Fibroblast of skin of right biceps (primary cell): ENCODE measurements around the gene IRAK3.

Source experiments
- DNase-seq: peaks from one replicate; pipeline ENCODE4 v3.0.0-alpha.2; 2013

Gene IRAK3

DNA sequence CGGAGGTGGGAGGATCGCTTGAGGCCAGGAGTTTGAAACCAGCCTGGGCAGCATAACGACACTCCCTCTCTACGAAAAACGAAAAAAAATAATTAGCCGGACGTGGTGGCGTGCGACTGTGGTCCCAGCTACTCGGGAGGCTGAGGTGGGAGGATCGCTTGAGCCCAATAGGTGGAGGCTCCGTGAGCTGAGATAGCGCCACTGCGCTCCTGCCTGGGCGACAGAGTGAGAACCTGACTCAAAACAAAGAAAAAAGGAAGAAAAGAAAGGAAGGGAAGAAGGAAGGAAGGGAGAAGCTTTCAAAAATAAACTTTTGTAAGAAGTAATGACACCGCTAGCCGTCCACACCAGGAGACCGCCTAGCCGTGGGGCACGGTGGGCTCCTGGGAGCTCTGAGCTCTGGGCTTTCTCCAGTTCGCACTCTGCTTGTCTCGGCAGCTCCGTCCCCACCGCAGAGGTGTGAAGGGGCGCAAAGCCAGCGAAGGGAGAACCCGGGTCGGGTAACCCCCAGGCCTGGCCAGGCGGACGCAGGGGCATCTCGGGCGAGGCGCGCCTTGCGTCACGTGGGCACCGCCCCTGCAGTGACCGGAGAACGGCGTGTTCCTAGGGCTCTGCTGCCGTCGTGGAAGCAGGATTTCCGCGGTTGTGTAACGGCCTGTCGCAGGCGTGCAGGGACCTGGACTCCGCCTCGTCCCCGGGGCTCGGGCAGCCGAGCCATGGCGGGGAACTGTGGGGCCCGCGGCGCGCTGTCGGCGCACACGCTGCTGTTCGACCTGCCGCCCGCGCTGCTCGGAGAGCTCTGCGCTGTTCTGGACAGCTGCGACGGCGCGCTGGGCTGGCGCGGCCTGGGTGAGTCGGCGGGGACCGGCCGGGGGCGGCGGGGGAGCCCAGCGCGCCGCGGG, at the start of gene IRAK3:
Gene IRAK3, plus strand, starts transcription at position 631 of the 902 bp plus-strand sequence. Its CDS starts 86 bp downstream, at position 717.
- peak; percentile 48 for DNase-seq

GRCh38 chr12:66139328-66139727, 49.7 kb upstream of the IRAK3 start:
- no peak for DNase-seq

- DNase-seq: peak; percentile 27
These were observed 48.3 kb upstream of the IRAK3 start for GRCh38 chr12:66140731-66141130.

DNA sequence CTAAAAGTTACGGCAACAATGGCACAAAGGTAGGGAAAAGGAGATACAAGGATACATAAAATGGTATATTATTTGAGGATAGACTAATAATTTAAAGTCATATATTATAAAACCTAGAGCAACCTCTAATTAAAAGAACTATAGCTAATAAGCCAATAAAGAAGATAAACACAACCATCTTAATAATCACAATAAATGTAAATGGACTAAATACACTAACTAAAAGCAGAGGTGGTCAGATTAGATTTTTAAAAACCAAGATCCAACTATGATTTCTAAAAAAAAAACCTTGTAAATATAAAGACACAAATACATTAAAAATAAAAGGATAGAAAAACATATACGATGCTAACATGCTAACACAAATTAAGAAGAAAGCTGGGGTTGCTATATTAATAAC, 47.7 kb upstream of the IRAK3 start:
- no peak for DNase-seq

DNA sequence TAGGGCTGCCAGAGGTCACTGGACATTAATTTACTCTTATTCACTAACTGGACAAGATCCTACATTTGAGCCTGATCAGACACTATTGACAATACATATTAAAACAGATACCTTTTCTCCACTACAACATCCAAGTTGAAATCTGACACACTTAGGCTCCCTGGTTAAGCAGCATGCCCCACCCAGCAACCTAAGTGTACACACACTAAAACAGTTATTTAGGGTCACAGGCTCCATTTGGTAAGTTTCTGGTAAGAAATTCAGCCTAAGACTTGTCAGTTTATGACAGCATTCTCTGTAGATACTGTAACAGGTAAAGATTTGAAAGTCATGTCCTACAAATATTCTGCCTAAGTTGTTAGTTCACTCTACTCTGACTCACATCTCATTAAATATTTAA, 46.2 kb upstream of the IRAK3 start:
- DNase-seq: no peak

DNA sequence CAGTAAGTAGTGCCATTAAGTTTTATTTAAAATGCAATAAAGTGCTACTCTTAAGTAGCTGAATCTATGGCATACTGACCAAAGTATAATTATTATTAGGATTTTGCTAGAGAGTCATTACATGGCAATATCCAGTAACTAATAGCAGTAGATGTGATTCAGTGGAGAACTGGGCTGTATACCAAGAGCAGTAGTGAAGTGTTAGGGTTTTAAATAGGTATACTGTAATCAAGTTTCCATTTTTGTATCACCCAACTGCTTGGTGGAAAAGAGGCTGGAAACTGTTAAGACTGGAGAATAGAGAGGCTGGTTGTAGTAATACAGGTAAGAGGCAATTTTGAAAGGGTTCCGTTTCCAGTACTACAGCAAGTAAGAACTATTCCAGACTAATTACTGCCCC, 45.1 kb upstream of the IRAK3 start:
- no peak for DNase-seq

DNA sequence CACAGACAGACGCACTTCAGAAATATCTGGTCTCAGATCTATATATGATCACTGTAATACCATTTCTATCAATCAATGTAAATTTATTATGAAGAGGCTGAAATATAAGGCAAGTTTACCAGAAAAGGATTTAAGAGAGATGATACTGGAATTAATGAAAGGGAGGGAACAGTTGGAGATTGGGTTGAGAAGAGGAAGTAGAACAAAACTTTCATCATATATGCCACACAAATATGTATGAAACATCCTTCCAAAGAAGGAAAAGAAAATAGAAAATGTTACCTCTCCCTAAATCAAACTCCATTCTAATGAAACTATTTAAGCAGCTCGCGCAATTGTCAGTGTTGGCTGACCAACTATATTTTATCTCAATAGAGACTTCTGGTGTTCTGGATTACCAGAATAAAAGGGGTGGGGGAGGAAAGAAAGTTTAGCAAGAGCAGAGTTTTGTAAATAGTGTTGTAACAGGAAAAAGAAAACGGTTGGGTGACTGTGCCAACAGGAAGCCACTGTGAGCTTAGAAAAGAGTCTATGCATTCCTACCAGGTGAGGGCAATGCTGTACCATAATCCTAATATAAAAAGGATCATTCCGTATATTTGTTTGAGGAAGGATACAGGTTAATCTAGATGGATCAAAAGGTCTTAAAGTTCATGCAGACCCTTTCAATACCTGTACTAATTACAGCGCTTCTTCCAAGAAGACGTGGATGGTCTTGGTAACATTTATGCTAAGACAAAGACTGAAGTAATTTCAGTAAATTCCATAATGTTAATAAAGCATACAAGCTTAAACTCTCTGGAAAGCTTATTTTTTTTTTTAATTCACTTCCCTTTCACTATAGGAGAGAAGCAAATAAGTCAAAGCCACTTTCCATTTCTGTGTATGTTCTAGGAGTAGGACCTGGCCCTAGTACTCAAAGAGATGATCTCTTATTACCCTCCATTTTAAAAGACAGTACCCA, 43.9 kb upstream of the IRAK3 start:
- peak; percentile 74 for DNase-seq

- DNase-seq: no peak
These were observed 39.2 kb upstream of the IRAK3 start for GRCh38 chr12:66149702-66150398.

DNA sequence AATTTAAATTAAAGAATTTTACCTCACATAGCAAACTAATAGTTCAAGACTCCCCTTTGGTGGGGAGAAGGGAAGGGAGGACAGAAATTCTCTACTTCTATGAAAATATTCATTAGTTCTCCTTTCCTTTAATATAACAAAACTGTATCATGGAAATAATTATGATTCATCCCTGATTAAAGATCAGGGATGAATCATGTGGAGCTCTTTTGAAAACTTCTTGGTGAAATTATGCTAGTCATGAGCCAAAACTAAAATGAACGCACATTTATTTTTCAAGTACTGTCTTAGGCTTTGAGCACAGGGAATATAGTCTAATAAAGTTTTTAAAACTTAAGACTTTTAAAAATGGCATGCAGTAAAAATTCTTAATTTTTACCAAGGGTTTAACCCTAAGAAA, 36.3 kb upstream of the IRAK3 start:
- DNase-seq: peak; percentile 55

- DNase-seq: no peak
These were observed 34.2 kb upstream of the IRAK3 start for GRCh38 chr12:66154776-66155175.

DNA sequence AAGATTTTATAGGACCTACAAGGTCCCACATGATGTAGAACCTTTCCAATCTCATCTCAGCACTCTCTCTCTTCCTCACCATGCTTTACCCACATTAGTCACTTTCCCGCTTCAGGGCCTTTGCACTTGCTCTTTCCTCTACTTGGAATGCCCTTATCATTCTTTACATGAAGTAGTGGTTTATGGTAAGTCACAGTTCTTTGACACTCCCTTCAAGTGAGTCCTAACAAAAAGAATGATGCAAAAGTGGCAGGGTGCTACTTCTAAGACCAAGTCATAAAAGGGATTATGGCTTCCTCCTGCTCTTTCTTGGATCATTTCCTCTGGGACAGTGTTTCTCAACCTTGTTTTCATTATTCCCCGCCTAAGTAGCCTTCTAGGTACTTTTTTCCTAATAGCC, 32.4 kb upstream of the IRAK3 start:
- DNase-seq: peak; percentile 3

DNA sequence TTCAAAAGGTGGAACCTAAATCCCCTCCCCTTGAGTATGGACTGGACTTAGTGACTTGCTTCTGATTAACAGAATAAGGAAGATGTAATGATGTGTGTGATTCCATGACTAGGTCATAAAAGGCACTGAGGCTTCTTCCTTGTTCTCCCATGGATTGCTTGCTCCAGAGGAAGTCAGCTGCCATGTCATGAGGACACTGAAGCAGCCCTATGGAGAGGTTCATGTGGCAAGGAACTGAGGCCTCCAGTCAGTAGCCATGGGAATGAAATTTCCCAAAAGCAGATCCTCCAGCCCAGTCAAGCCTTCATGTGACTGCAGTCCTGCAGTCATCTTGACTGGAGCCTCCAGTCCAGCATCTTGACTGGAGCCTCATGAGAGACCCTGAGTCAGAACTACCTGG, 29.9 kb upstream of the IRAK3 start:
- no peak for DNase-seq

DNA sequence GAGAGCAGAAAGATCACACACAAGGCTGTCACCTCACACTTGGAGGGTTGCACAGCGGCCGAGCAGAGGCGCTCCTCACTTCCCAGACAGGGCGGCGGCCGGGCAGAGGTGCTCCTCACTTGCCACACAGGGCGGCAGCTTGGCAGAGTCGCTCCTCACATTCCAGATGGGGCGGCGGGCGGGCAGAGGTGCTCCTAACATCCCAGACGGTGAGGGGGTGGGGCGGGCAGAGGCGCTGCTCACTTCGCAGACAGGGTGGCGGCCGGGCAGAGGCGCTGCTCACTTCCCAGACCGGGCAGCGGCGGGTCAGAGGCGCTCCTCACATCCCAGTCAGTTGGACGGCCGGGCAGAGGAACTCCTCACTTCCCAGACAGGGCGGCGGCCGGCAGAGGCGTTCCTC, 28.3 kb upstream of the IRAK3 start:
- DNase-seq: no peak

- no peak for DNase-seq
These were observed 26.3 kb upstream of the IRAK3 start for GRCh38 chr12:66162701-66163100.

DNA sequence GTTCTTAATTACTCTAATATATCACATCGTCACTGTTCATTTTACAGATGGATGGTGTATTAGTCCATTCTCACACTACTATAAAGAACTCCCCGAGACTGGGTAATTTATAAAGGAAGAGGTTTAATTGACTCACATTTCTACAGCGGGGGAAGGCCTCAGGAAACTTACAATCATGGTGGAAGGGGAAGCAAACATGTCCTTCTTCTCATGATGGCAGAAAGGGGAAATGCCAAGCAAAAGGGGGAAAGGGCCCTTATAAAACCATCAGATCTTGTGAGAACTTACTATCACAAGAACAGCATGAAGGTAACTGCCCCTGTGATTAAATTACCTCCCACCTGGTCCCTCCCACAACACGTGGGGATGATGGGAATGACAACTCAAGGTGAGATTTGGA, 25.7 kb upstream of the IRAK3 start:
- DNase-seq: no peak

DNA sequence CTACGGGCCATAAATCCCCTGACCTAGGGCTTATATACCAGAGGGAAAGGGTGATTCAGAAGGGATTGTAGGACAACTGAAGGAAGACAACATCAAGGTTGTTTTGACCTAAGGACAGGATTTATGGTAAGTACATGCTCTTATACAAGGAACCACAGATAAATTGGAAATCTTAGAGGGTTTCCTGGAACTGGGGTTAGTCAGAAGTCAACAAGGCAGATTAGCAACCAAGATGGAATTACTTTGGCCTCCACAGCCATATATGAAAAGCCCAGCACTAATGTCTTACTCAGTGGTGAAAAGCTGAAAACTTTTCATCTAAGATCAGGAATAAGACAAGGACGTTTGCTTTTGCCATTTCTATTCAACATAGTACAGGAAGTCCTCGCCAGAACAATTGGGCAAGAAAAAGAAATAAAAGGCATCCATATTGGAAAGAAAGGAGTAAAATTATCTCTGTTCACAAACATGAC, 24.6 kb upstream of the IRAK3 start:
- DNase-seq: peak; percentile 40

DNA sequence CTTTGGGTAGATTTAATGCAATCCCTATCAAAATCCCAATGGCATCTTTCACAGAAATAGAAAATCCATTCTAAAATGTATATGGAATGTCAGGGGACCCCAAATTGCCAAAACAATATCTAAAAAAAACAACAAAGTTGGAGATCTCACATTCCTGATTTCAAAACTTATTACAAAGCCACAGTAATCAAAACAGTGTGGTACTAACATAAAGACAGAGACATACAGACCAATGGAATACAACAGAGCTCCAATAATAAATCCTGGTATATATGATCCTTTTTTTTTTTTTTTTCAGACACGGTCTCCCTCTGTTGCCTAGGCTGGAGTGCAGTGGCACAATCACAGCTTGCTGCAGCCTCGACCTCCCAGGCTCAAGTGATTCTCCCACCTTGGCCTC, 23.9 kb upstream of the IRAK3 start:
- no peak for DNase-seq

DNA sequence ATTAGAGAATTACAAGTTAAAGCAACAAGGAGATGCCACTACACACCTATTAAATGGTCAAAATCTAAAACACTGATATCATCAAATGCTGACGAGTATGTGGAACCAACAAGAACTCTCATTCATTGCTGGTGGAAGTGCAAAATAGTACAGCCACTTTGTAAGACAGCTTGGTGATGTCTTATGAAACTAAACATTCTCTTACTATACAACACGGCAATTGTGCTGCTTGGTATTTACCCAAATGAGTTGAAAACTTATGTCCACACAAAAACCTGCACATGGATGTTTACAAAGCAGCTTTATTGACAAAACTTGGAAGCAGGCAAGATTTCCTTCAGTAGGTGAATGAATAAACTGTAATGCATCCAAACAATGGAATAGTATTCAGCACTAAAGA, 22.5 kb upstream of the IRAK3 start:
- no peak for DNase-seq

- no peak for DNase-seq
These were observed 20.6 kb upstream of the IRAK3 start for GRCh38 chr12:66168410-66168809.

GRCh38 chr12:66169221-66170170, 19.5 kb upstream of the IRAK3 start, which contains the start of gene TMBIM4:
Gene TMBIM4 (minus strand): TSS chr12:66169996. CDS start chr12:66169951, 45 bp downstream.
- peak; percentile 96 for DNase-seq

DNA sequence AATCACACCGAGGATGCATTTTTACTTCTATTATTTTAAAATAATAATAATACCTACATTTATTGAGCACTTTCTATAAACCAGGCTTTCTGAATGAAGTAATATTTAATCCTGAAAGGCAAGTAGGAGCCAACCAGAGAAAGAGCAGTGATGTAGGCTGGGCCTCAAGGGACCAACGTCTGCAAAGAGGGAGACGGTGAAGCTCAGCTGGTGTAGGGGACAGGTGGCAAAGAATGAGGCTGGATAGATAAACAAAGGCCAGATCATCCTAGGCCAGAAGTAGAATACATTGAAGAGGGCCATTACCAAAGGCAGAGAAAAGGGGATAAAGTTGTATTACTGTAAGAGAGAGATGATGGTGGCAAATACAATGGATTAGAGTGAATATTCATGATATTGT, 18.4 kb upstream of the IRAK3 start:
- DNase-seq: no peak
